B cell (primary cell): Measurements from ENCODE around the gene TMEM164. TPM values are rescaled to one million over a fixed set of nuclear protein-coding genes. Genes with fewer than 3 reads are reported as not detected.

Experiments
- ATAC-seq: fragments of 200-7000 bp; cut with Tn5 transposase; one replicate; pipeline ENCODE4 v1.10.0; 2021; ENCODE audit warnings: low read depth, mild to moderate bottlenecking, moderate number of reproducible peaks, moderate library complexity
- CTCF ChIA-PET: fragments of 350-600 bp; sonication (Branson Sonifier 250); formaldehyde crosslinking; loops from one replicate; lab custom pipeline; 2021; ENCODE audit warnings: antibody characterized with exemption, inconsistent platforms; lab: Charles Lee
- POLR2A ChIA-PET: fragments of 350-600 bp; sonication (Branson Sonifier 250); formaldehyde crosslinking; loops from one replicate; lab custom pipeline; 2021; ENCODE audit warnings: antibody characterized with exemption; lab: Charles Lee
- DNase-seq: peaks from one replicate; pipeline ENCODE4 v3.0.0; 2013
- H2AFZ ChIP-seq: 2 replicates; pipeline ENCODE4 v1.6.1; 2012; ENCODE audit warnings: mild to moderate bottlenecking, low read depth, low read length; ENCODE audit not compliant: insufficient read depth, poor library complexity, severe bottlenecking
- H3K27ac ChIP-seq, 2 donors: 1 replicate in 1 of 2; 2 replicates in 1 of 2; pipeline ENCODE4 v1.5.1; 2012 to 2013; ENCODE audit warnings: low read length in 2 of 2, mild to moderate bottlenecking in 2 of 2, moderate library complexity in 1 of 2
- H3K27me3 ChIP-seq, 4 experiments: fragments of 200-600 bp in 1 of 4; sonication (generic) in 1 of 4; replicated peaks in 1 of 4; 1 replicate in 2 of 4; 2 replicates in 2 of 4; pipeline versions ENCODE4 v1.6.1 to v1.7.0; 2013 to 2016; ENCODE audit warnings: low read length in 3 of 4, mild to moderate bottlenecking in 2 of 4, mixed read lengths in 1 of 4, moderate library complexity in 1 of 4; ENCODE audit not compliant: insufficient read depth in 4 of 4, control insufficient read depth in 3 of 4; ENCODE audit errors: control extremely low read depth in 1 of 4
- H3K36me3 ChIP-seq, 2 experiments: replicated peaks in 1 of 2; 1 replicate in 1 of 2; 2 replicates in 1 of 2; pipeline versions ENCODE4 v1.6.1 to v1.7.1; 2013; ENCODE audit warnings: low read length in 1 of 2; ENCODE audit not compliant: insufficient read depth in 2 of 2, control insufficient read depth in 1 of 2; ENCODE audit errors: control extremely low read depth in 1 of 2, extremely low read depth in 1 of 2
- H3K4me1 ChIP-seq, 2 donors: fragments of 200-600 bp in 1 of 2; sonication (generic) in 1 of 2; 1 replicate in 1 of 2; 2 replicates in 1 of 2; pipeline versions ENCODE4 v1.5.1 to v1.6.1; 2013 to 2017; ENCODE audit warnings: low read length in 2 of 2; ENCODE audit not compliant: control insufficient read depth in 2 of 2, insufficient read depth in 2 of 2
- H3K4me2 ChIP-seq: replicated peaks from 2 replicates; pipeline ENCODE3; 2012; ENCODE audit warnings: mild to moderate bottlenecking, low read depth, low read length; ENCODE audit not compliant: poor library complexity, severe bottlenecking
- H3K4me3 ChIP-seq, 5 experiments: fragments of 200-600 bp in 1 of 5; sonication (generic) in 1 of 5; 1 replicate in 3 of 5; 2 replicates in 2 of 5; pipeline versions ENCODE4 v1.5.1 to v1.7.0; 2011 to 2016; ENCODE audit warnings: low read length in 4 of 5, mild to moderate bottlenecking in 4 of 5, low read depth in 2 of 5, control low read depth in 1 of 5, moderate library complexity in 1 of 5; ENCODE audit not compliant: insufficient read depth in 1 of 5; ENCODE audit errors: control extremely low read depth in 1 of 5, extremely low read depth in 1 of 5
- H3K79me2 ChIP-seq: fragments of 200-600 bp; sonication (generic); one replicate; pipeline ENCODE4 v1.6.0; 2016; ENCODE audit warnings: low read length; ENCODE audit not compliant: control insufficient read depth, insufficient read depth
- H3K9ac ChIP-seq: fragments of 200-600 bp; sonication (generic); 2 replicates; pipeline ENCODE4 v1.6.1; 2017; ENCODE audit warnings: mild to moderate bottlenecking, low read length, moderate library complexity
- H3K9me3 ChIP-seq, 3 donors: one replicate each; pipeline versions ENCODE4 v1.6.1 to v1.7.1; 2013; ENCODE audit warnings: low read length in 2 of 3; ENCODE audit not compliant: control insufficient read depth in 2 of 3, insufficient read depth in 1 of 3; ENCODE audit errors: control extremely low read depth in 1 of 3
- H4K20me1 ChIP-seq: 2 replicates; pipeline ENCODE4 v1.6.0; 2012; ENCODE audit warnings: mild to moderate bottlenecking, low read length; ENCODE audit not compliant: insufficient read depth, control insufficient read depth, poor library complexity, severe bottlenecking
- H3K27ac Mint-ChIP-seq: one replicate; pipeline ENCODE4 v1.8.0; 2021; ENCODE audit warnings: mixed read lengths
- H3K27me3 Mint-ChIP-seq: one replicate; pipeline ENCODE4 v1.8.0; 2021; ENCODE audit warnings: mixed read lengths
- H3K4me1 Mint-ChIP-seq: one replicate; pipeline ENCODE4 v1.8.0; 2021; ENCODE audit warnings: mixed read lengths
- H3K4me3 Mint-ChIP-seq: one replicate; pipeline ENCODE4 v1.8.0; 2021; ENCODE audit warnings: mixed read lengths
- H3K9me3 Mint-ChIP-seq: one replicate; pipeline ENCODE4 v1.8.0; 2022; ENCODE audit warnings: mixed read lengths; ENCODE audit not compliant: insufficient read depth
- CTCF ChIP-seq: fragments of 200-600 bp; IDR thresholded peaks from one replicate; pipeline ENCODE4 v1.8.0; 2022; ENCODE audit warnings: antibody characterized with exemption, mild to moderate bottlenecking
- EZH2 ChIP-seq: IDR thresholded peaks from 2 replicates; pipeline ENCODE4 v1.6.1; 2012; ENCODE audit warnings: borderline replicate concordance, low read depth, mild to moderate bottlenecking, moderate library complexity, low read length; ENCODE audit not compliant: insufficient read depth, poor library complexity, severe bottlenecking
- WGBS: methylation state at CpG from one replicate; pipeline ENCODE4 v1.1.5; 2013; ENCODE audit warnings: missing lambda C conversion rate; ENCODE audit not compliant: insufficient coverage; 5-methylcytosine and 5-hydroxymethylcytosine counted together
- intact Hi-C: fragments of 100-400 bp; cut with micrococcal nuclease; formaldehyde crosslinking; loops from one replicate; pipeline ENCODE4 v1.10.0; 2022
- polyA plus RNA-seq: library from polyadenylated mRNA; depleted of rRNA; stranded (reverse); fragments of >200 nt; gene quantifications from 2 replicates; pipeline ENCODE4 v1.2.3, GENCODE V29; 2012
- total RNA-seq, 2 donors: library from RNA; stranded (reverse); fragments of 120-200 nt in 1 of 2; gene quantifications; 1 replicate in 1 of 2; 2 replicates in 1 of 2; pipeline versions ENCODE4 v1.2.3 to v1.2.4, GENCODE V29; 2013 to 2022

TMEM164 gene
- total and polyA plus RNA-seq, 2 donors (not counting 1 experiment from before 2014, with no cell fraction given): 9.4 to 26.6 TPM

GRCh38 chrX:110180928-110181310, 178.0 kb downstream of the TMEM164 start:
- DNase-seq (no peak), ATAC-seq (no peak)
- H3K79me2 ChIP-seq: no peaks in the 10 kb centered on the region
- POLR2A ChIA-PET: no interaction called here
- H3K27me3 Mint-ChIP-seq: no peaks in the 10 kb centered on the region
- no peaks in the 10 kb centered on the region for H3K27me3 ChIP-seq
- H3K27ac ChIP-seq: no peak overlapping the region
- no peak for TF ChIP-seq CTCF
- no peak for TF ChIP-seq EZH2
- no peaks in the 10 kb centered on the region for H4K20me1 ChIP-seq
- intact Hi-C loops: no loop called here
- CTCF ChIA-PET: no interaction called here
- H2AFZ ChIP-seq: no peak overlapping the region
- H3K4me3 Mint-ChIP-seq: no peak overlapping the region
- no peak overlapping the region for H3K4me3 ChIP-seq
- no peaks in the 10 kb centered on the region for H3K9me3 Mint-ChIP-seq
- no peak overlapping the region for H3K4me2 ChIP-seq
- no peak overlapping the region for H3K27ac Mint-ChIP-seq
- H3K9ac ChIP-seq: no peak overlapping the region
- peaks cover 0 to 2% of the 10 kb centered on the region in 2 experiments for H3K36me3 ChIP-seq
- no peaks in the 10 kb centered on the region for H3K4me1 Mint-ChIP-seq
- H3K9me3 ChIP-seq: no peaks in the 10 kb centered on the region
- 95% methylated on average over 3 of the region's 6 CpGs for WGBS
- no peaks in the 10 kb centered on the region for H3K4me1 ChIP-seq

GRCh38 chrX:110181459-110182137, 178.7 kb downstream of the TMEM164 start:
- Histone ChIP-seq H3K4me2 (no peak overlapping the region), H3K4me1 (no peaks in the 10 kb centered on the region), H4K20me1 (no peaks in the 10 kb centered on the region), H3K9ac (no peak overlapping the region), H2AFZ (no peak overlapping the region), H3K79me2 (no peaks in the 10 kb centered on the region), H3K27me3 (no peaks in the 10 kb centered on the region), H3K27ac (no peak overlapping the region), H3K36me3 (no peaks in the 10 kb centered on the region), H3K4me3 (no peak overlapping the region), H3K9me3 (no peaks in the 10 kb centered on the region)
- DNase-seq (no peak), ATAC-seq (no peak)
- no peaks in the 10 kb centered on the region for H3K27me3 Mint-ChIP-seq
- ChIA-PET CTCF (interaction anchor here (1.0 kb wide), 1 partner anchor 34 kb away, joined by 3 read pairs; no protein-coding TSS in a partner anchor), POLR2A (no interaction called here)
- H3K9me3 Mint-ChIP-seq: no peaks in the 10 kb centered on the region
- no peaks in the 10 kb centered on the region for H3K4me1 Mint-ChIP-seq
- no peak overlapping the region for H3K27ac Mint-ChIP-seq
- WGBS: no CpG with 5 or more reads among the region's 2 CpGs
- intact Hi-C loops: no loop called here
- TF ChIP-seq EZH2 (no peak), CTCF (no peak)
- H3K4me3 Mint-ChIP-seq: no peak overlapping the region
